HG02623 (cell line): ENCODE data around the gene CNR2.
A peak's percentile ranks its signal among the peaks of the same experiment; 100 is the strongest.
"Not testable (repeated sequence)": the region's sequence is repeated elsewhere in the genome, so short reads cannot be mapped to it uniquely, and the experiment has no call there.

Source experiments
- ATAC-seq: cut with Tn5 transposase; IDR thresholded peaks from one replicate; pipeline ENCODE4 v1.9.1; 2021; ENCODE audit warnings: moderate library complexity; ENCODE audit not compliant: unreplicated experiment

Gene CNR2

DNA sequence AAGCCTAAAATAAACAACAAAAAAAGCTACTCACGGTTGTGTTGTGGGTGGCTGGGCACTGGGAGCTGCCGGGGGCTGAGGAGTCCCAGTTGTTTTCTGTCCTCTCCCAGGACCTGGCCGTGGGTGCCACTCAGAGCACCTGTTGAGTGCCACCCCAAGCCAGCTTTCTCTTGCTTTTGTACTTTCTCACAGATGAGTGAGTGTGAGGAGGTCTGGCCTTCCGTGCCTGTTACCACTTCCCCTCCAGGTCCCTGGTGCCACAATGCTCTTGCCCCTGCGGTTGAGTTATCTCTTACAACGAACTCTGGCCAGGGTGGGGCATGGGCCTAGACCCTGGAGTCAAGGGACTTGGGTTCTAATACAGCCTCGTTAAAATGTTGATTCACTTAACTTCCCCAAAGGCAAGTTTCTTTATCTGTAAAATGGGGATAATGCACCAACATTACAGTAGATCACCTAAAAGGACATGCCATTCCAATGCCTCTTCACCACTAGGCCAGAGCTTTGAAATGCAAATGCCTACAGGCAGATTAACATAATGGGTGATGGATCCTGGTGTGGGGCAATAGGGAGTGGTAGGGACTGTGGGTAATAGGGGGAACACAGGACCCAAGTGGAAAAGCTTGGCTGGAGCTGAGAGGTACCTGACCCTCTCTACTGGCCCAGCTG is at the start of gene CNR2:
Gene CNR2 (minus strand): TSS at position 151 of the 669 bp plus-strand sequence. CDS start 37,745 bp downstream, outside the sequence.
- ATAC-seq: no peak

- no peak for ATAC-seq
Measured at GRCh38 chr1:23960291-23961020, 47.3 kb upstream of the CNR2 start.

DNA sequence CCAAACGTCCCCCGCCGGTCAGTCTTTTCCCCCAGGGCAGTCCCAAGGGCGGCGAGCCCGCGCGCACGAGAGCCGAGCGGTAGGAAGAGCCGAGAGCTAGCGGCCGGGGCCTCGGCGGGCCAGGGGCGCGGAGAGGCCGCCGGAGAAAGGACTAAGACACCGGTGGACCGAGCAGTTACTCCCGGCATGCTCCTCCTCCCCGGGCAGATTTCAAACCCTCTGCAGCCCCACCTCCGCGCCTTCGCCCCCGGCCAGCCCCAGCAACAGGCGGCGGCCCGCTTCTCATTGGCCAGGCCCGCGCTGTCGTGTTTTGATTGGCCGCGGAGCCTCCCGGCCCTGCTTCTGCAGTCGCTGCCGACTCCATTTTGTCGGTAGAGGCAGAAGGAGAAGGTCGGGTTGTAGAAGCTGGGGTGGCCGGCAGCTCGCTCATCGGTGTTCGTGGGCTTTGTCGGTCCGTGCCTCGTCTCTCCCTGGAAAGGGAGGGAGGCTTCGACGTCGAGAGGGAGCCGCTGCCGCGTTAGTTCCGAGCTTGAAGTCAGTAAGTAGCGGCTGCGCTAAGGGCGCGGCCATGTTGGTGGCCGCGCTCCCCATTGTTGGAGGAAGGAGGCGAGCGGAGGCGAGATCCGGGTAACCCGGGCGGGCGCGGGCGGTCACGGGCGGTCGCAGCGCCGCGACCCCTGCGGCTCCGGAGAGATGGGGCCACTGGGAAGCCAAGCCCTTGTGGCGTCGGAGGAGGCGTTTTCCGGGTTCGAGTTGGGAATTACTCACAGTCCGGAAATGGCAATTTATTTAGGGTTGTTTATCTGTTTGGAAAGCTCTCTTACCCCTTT is 46.5 kb upstream of the CNR2 start, which contains the start of gene PNRC2:
Gene PNRC2 (plus strand): TSS at position 368 of the 830 bp plus-strand sequence. CDS start 1,630 bp downstream, outside the sequence.
- ATAC-seq: peak; percentile 70

DNA sequence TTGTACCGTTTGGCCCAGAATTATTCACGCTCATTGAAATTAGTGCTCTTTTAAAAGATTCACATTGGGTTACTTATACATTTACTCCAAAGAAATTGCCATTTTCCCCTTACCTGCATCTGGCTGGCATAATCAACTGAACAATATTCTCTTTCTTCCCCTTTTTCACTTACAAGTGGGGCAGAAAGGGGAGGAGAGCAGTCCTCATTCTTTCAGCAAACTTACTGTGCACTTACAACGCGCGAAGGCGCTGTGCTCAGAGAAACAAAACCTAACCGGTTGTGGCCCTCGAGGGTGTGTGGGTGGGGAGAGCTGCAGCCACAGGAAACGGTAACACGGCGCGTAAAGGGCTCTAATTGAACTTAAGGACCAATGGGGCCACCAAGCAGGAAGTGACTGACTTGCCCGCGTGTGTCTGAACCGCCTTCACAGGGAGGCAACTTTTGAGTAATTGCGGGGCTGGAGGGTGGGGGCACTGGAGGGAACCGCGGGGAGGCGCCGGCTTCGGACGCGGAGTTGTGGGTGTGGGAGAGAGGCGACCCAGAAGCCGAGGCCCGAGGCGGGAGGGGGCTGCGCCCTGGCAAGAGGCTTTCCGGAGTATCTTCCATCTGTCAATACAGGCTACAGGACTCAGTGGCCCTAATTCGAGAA is 45.8 kb upstream of the CNR2 start:
- peak; percentile 56 for ATAC-seq

GRCh38 chr1:23958040-23958809 is 45.1 kb upstream of the CNR2 start:
- ATAC-seq: not testable (repeated sequence)

DNA sequence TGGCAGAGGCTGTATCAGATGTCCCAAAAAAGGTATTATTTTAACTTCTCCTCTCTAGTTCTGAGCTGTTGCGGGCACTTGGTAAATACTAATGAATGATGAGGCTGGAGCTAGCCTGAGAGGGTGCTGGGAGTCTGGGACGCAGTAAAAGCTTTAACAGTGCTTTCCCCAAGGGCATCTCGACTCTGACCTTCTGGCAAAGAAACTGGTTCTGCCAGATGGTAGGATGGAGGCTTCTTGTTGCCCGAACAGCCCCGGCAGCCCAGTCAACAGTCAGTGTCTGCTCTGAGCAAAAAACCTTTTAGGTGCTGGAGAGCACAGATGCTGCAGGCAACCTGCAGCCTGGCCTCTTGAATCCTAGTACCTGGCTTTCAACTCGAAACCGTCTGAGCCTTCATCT is 43.9 kb upstream of the CNR2 start:
- ATAC-seq: no peak

- ATAC-seq: no peak
Measured at GRCh38 chr1:23953020-23953419, 39.9 kb upstream of the CNR2 start.

DNA sequence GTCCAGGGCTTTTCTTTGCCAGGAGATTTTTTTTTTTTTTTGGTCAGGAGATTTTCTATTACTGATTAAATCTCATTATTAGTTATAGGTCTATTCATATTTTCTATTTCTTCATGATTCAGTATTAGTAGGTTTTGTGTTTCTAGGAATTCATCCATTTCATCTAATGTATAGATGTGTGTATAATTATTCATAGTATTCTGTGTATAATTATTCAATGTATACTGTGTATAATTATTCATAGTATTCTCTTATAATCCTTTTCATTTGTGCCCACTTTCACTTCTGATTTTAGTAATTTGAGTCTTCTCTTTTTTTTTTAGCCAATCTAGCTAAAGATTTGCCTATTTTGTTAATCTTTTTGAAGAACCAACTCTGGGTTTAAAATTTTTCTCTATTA is 34.2 kb upstream of the CNR2 start:
- ATAC-seq: no peak

DNA sequence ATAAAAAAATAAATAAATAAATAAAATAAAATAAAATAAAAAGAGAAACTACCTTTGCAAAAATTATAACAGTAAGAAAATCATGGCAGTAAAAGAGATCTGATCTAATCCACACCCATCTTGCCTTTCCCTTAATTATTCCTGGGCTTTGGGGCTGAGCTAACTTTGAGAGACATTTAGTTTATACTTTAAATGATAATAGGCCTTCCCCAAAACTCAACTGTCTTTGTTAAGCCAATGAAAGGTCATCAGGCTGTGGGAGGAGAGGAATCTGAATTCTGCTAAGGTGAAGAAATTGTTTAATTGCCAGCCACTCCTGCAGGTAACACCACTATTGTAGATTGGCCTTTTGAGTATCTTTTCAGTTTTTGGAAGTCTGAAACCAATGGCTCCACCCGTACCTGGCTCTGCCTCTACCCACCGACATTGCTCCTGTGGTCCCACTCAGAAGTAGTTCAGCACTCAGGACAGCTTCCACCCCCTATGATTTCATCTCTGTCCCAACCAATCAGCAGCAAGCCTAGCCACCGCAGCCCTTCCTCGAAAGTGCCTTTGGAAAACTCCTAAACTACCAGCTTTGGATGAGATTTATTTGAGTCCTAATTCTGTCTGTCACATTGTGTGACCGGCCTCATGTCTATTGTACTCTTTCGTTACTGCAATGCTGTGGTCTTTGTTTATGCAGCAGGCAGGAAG is 23.5 kb upstream of the CNR2 start:
- ATAC-seq: no peak

GRCh38 chr1:23931491-23931880 is 18.3 kb upstream of the CNR2 start:
- no peak for ATAC-seq

DNA sequence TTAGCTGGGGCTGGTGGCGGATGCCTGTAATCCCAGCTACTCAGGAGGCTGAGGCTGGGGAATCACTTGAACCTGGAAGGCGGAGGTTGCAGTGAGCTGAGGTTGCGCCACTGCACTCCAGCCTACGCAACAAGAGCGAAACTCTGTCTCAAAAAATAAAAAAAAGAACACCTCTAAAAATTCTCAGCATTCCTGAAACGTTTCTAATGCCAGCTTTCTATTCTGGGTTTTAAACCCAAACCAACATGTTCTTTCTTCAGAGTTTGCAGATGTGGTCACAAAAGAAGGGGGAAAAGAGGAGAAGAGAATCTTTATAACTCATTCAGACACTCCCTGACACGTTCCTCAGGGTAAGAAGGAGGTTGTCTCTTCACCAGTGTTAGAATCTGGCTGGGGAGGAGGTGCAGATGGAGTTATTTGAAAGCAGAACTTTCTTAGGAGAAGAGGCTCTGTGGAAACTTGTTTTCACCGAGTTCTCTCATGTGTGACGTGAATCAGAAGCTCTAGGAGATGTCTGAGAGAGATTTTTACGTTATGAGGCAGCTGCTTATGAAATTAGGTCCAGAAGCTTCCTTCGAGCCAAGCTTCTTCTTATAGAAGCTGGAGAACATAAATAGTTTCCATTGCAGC is 17.8 kb upstream of the CNR2 start:
- no peak for ATAC-seq

- ATAC-seq: no peak
Measured at GRCh38 chr1:23930270-23930669, 17.1 kb upstream of the CNR2 start.

DNA sequence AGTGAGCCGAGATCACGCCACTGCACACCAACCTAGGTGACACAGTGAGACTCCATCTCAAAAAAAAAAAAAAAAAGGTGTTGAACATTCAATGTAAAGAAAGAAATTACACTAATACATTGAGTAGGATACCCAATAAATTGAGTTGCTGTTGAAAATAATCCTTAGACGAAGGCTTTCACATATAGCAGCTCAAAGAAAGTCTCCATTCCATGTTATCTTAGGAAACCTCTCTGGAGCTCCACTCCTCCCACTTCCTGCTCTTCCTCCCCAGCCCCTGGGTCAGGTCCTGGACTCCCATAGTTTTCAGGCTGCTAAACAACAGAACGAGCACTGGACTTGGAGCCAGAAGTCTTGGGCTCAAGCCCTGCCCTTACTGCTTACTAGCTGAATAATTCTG is 15.6 kb upstream of the CNR2 start:
- ATAC-seq: no peak

DNA sequence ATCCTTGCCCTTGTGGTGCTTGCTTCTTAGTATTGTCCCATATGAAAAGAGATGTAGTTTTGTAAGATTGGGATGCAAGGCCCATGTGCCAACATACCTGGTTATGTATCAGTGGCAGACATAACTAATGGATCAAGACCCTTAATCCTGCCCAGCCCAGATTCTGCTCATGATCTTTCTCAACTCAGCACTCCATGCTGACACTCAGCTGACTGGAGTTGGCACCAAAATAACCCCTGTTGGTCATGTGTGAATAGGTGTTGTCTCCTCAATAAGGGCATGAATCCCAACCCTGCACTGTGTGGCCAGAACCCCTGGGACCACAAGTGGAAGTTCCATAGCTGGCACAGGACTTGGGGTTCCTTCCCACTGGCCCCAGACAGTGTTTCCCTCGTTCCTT is 13.9 kb upstream of the CNR2 start:
- ATAC-seq: no peak

GRCh38 chr1:23925279-23925678 is 12.1 kb upstream of the CNR2 start:
- ATAC-seq: no peak

DNA sequence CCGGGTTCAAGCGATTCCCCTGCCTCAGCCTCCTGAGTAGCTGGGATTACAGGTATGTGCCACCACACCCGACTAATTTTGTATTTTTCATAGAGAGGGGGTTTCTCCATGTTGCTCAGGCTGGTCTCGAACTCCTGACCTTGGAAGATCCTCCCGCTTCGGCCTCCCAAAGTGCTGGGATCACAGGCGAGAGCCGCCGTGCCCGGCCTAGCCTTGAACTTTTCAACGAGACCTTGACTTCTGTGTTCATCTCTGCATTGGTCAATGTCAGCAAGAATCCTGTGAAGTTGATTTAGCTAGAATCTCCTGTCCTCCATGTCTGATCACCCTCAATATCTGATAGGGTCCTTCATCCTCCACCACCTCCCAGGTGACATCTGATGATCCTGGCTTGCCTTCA is 11.4 kb upstream of the CNR2 start:
- no peak for ATAC-seq

DNA sequence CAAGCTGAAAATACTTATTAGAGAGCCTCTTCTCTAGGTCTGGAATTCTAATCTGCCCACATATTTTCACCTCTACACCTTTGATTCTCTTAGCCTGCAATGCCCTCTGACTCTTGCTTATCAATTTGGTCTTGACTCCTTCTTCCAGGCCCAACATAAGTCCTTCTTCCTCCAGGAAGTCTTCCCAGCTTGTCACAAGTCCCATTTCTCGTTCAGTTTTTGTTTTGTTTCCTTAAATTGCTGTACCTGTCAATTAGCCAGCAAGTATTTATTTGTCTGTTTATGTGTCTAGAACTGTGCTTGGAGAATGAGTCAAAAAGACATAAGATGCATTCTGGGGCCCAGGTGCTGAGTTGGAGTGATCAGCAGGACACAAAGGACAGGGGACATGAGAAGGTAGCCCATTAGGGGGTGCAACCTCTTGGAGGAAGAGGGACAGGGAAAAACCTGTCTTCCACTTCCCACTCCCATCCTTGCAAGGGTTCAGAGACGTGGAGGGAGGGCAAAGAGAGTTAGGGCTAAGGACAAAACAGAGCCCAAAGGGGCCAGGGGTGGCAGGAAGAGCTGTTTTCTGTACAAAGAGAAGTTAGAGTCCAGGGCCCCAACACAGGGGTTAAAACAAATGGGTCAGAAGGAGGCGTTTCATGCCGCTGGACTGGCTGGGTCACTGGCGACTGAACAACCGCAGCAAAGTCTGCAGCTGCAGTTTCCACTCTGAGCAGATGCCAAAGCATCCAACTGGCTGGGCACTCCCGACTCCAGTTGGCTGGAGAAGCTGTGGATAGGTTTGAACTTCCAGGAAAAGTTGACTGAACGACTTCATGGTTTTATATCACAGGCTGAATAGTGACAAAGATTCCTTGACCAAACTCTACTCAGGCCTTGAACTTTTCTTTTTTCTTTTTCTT is 10.7 kb upstream of the CNR2 start:
- ATAC-seq: no peak

GRCh38 chr1:23922321-23922943 is 9.3 kb upstream of the CNR2 start:
- ATAC-seq: no peak
